SU-DHL-6 (cell line): Measurements from ENCODE around the gene SPOCK1.

Source experiments
- H2AFZ ChIP-seq: fragments of 200-600 bp; sonication (generic); 2 replicates; pipeline ENCODE4 v1.6.1; 2014; ENCODE audit warnings: low read depth, mild to moderate bottlenecking, moderate library complexity, mixed read lengths, antibody characterized with exemption, low read length; ENCODE audit not compliant: severe bottlenecking
- H3F3A ChIP-seq: fragments of 200-600 bp; shearing (Covaris generic); 2 replicates; pipeline ENCODE4 v1.6.0; 2016; ENCODE audit warnings: antibody characterized with exemption, mild to moderate bottlenecking; ENCODE audit not compliant: insufficient read depth
- H3K27ac ChIP-seq: fragments of 200-600 bp; sonication (generic); 2 replicates; pipeline ENCODE4 v1.5.1; 2016; ENCODE audit warnings: low read depth, mild to moderate bottlenecking, low read length, moderate library complexity, mixed read lengths
- H3K27me3 ChIP-seq: fragments of 200-600 bp; sonication (generic), shearing (Covaris generic); 2 replicates; pipeline ENCODE4 v1.6.0; 2014; ENCODE audit warnings: mild to moderate bottlenecking, low read length
- H3K36me3 ChIP-seq: fragments of 200-600 bp; sonication (generic); 2 replicates; pipeline ENCODE4 v1.6.1; 2014; ENCODE audit warnings: mild to moderate bottlenecking, low read length, mixed read lengths
- H3K4me2 ChIP-seq: fragments of 300-600, 200-600 bp; shearing (Covaris generic), sonication (generic); 2 replicates; pipeline ENCODE4 v1.6.0; 2014; ENCODE audit warnings: low read length, low read depth, mild to moderate bottlenecking; ENCODE audit not compliant: poor library complexity, severe bottlenecking
- H3K4me3 ChIP-seq: fragments of 200-600 bp; sonication (generic); 2 replicates; pipeline ENCODE4 v1.5.1; 2014; ENCODE audit warnings: antibody characterized with exemption, low read length, mild to moderate bottlenecking, mixed read lengths; ENCODE audit not compliant: insufficient read depth, poor library complexity, severe bottlenecking
- H3K79me2 ChIP-seq: fragments of 200-600 bp; sonication (generic); 2 replicates; pipeline ENCODE4 v1.6.1; 2014; ENCODE audit warnings: mild to moderate bottlenecking, low read length, moderate library complexity; ENCODE audit not compliant: insufficient read depth
- H3K9ac ChIP-seq: fragments of 200-600 bp; sonication (generic); 2 replicates; pipeline ENCODE4 v1.7.0; 2014; ENCODE audit warnings: mild to moderate bottlenecking, low read length
- H3K9me2 ChIP-seq: fragments of 200-600 bp; sonication (generic); replicated peaks from 2 replicates; pipeline ENCODE4 v1.6.1; 2014; ENCODE audit warnings: low read length; ENCODE audit not compliant: insufficient read depth
- H3K9me3 ChIP-seq: fragments of 200-600 bp; sonication (generic); 2 replicates; pipeline ENCODE4 v1.6.1; 2014; ENCODE audit warnings: low read length, mixed read lengths; ENCODE audit not compliant: insufficient read depth
- H4K20me1 ChIP-seq: fragments of 200-600 bp; sonication (generic); 2 replicates; pipeline ENCODE4 v1.6.1; 2014; ENCODE audit warnings: low read depth, mild to moderate bottlenecking, antibody characterized with exemption, low read length, moderate library complexity, mixed read lengths
- EZH2phosphoT487 ChIP-seq: fragments of 200-600 bp; sonication (generic), shearing (Covaris generic); conservative IDR thresholded peaks from 2 replicates; pipeline ENCODE4 v1.6.1; 2018; ENCODE audit warnings: mild to moderate bottlenecking, antibody characterized with exemption, low read length, moderate library complexity, mixed read lengths
- TF ChIP-seq, protein P1 (sequence below): fragments of 200-600 bp; sonication (generic); IDR thresholded peaks from one replicate; pipeline ENCODE4 v1.5.1; 2017; ENCODE audit warnings: antibody characterized with exemption, mild to moderate bottlenecking, low read length, moderate library complexity; ENCODE audit not compliant: insufficient read depth, poor library complexity, severe bottlenecking

Gene SPOCK1

DNA sequence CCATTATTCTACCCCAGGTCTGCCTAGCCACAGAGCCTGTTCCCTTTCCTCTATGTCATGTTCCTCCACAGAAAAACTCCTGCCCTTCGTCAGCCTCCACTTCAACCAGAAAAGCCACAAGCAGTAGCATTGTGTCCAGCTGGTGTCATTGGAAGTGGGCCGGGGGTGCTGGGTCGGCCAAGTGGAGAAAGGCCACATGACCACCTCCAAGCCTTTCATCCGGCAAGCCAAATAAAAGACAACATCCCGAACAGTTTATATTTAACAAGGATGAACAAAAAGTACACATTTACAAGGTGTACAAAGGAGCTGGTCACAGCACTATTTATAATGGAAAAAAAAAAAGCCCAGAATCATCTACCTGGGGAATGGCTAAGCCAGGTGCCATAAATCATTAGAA lies 16.1 kb upstream of the SPOCK1 start:
- H3K79me2 ChIP-seq, result no peaks in the 10 kb centered on the region
- no peak overlapping the region for H3K4me2 ChIP-seq
- no peaks in the 10 kb centered on the region for H4K20me1 ChIP-seq
- H3K9me2 ChIP-seq, result no peaks in the 10 kb centered on the region
- H3K27ac ChIP-seq, result no peak overlapping the region
- H3K4me3 ChIP-seq, result no peak overlapping the region
- H3F3A ChIP-seq, result no peaks in the 10 kb centered on the region
- no peak overlapping the region for H2AFZ ChIP-seq
- no peak overlapping the region for H3K9ac ChIP-seq
- H3K9me3 ChIP-seq, result no peaks in the 10 kb centered on the region
- no peak for TF ChIP-seq EZH2phosphoT487
- TF ChIP-seq, protein P1, sequence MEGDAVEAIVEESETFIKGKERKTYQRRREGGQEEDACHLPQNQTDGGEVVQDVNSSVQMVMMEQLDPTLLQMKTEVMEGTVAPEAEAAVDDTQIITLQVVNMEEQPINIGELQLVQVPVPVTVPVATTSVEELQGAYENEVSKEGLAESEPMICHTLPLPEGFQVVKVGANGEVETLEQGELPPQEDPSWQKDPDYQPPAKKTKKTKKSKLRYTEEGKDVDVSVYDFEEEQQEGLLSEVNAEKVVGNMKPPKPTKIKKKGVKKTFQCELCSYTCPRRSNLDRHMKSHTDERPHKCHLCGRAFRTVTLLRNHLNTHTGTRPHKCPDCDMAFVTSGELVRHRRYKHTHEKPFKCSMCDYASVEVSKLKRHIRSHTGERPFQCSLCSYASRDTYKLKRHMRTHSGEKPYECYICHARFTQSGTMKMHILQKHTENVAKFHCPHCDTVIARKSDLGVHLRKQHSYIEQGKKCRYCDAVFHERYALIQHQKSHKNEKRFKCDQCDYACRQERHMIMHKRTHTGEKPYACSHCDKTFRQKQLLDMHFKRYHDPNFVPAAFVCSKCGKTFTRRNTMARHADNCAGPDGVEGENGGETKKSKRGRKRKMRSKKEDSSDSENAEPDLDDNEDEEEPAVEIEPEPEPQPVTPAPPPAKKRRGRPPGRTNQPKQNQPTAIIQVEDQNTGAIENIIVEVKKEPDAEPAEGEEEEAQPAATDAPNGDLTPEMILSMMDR, result no peak
- no peaks in the 10 kb centered on the region for H3K36me3 ChIP-seq
- H3K27me3 ChIP-seq, result no peaks in the 10 kb centered on the region

DNA sequence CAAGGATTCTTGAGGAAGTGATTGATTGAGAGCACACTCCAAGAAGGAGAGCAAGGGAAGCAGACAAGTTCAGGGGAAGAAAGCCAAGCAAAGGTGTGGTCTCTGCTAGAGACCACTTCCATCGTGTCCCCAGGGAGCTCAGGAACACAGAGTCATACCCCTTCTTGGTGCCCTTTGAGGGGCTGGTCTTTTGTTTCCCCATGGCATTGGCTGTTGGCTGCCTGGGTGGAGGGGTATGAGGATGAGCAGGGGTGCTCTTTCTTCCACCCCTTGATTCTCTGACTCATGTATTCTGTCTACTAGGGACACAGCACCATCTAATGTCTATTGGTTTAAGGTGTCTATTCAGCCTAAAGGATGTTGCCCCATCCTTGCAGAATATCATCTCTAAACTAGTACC lies 11.5 kb upstream of the SPOCK1 start:
- Histone ChIP-seq H3K9me2 (no peaks in the 10 kb centered on the region), H3K4me2 (no peak overlapping the region), H3K79me2 (no peaks in the 10 kb centered on the region), H3K27ac (no peak overlapping the region), H3K4me3 (no peak overlapping the region), H3K9me3 (no peaks in the 10 kb centered on the region), H3K27me3 (no peaks in the 10 kb centered on the region), H2AFZ (no peak overlapping the region), H3F3A (no peaks in the 10 kb centered on the region), H3K9ac (no peak overlapping the region), H3K36me3 (no peaks in the 10 kb centered on the region), H4K20me1 (no peaks in the 10 kb centered on the region)
- TF ChIP-seq, protein P1, result no peak
- TF ChIP-seq EZH2phosphoT487, result no peak

DNA sequence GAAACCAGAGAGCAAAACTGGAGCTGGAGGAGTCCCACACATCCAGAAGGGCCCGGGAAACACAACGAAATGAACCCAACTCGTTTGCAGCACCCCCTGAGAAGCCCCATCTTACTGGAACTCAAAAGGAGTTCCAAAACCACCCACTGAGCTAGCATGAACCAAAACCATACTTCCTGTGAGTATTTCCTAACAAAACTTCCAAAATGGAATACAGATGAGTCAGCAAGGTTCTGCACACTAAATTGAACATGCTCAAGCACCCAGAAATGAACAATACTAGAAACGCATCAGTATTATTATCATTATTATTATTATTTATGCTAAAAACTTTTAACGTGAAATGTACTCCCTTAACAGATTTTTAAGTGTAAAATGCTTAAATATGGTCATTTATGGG lies 8.0 kb upstream of the SPOCK1 start:
- TF ChIP-seq, protein P1, result no peak
- no peak for TF ChIP-seq EZH2phosphoT487

DNA sequence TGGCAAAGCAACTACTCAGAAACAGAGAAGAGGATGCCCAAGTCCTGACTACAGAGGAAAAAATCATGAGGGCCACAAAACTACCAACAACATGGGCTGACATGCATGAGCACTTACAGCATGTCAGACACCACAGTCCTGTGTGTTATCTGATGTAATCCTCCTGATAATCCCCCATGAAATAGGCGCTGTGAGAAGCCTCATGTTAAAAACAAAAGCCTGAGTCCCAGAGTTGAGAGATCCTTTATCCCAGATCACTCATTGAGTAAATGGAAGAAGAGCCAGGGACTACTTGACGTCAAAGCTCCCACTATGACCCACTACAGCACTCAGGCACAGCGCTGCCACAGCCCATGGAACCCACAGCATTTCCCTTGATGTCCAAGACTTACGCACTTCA lies 7.2 kb upstream of the SPOCK1 start:
- no peak overlapping the region for H2AFZ ChIP-seq
- no peak overlapping the region for H3K9ac ChIP-seq
- no peaks in the 10 kb centered on the region for H3K9me3 ChIP-seq
- no peaks in the 10 kb centered on the region for H3K79me2 ChIP-seq
- no peaks in the 10 kb centered on the region for H4K20me1 ChIP-seq
- no peak for TF ChIP-seq EZH2phosphoT487
- TF ChIP-seq, protein P1, result no peak
- no peaks in the 10 kb centered on the region for H3K27me3 ChIP-seq
- no peak overlapping the region for H3K4me3 ChIP-seq
- no peaks in the 10 kb centered on the region for H3K9me2 ChIP-seq
- no peak overlapping the region for H3K27ac ChIP-seq
- no peaks in the 10 kb centered on the region for H3K36me3 ChIP-seq
- no peak overlapping the region for H3K4me2 ChIP-seq
- H3F3A ChIP-seq, result no peaks in the 10 kb centered on the region

More for the DNA sequence above, 8.0 kb upstream of the SPOCK1 start:
- H3F3A ChIP-seq, result no peaks in the 10 kb centered on the region
- no peaks in the 10 kb centered on the region for H3K79me2 ChIP-seq
- H3K9ac ChIP-seq, result no peak overlapping the region
- H3K4me3 ChIP-seq, result no peak overlapping the region
- H4K20me1 ChIP-seq, result no peaks in the 10 kb centered on the region
- H3K9me2 ChIP-seq, result no peaks in the 10 kb centered on the region
- H3K9me3 ChIP-seq, result no peaks in the 10 kb centered on the region
- no peaks in the 10 kb centered on the region for H3K36me3 ChIP-seq
- H3K27me3 ChIP-seq, result no peaks in the 10 kb centered on the region
- H3K4me2 ChIP-seq, result no peak overlapping the region
- no peak overlapping the region for H3K27ac ChIP-seq
- no peak overlapping the region for H2AFZ ChIP-seq
